ENCODE data around the gene KLC4.

The KLC4 gene

DNA sequence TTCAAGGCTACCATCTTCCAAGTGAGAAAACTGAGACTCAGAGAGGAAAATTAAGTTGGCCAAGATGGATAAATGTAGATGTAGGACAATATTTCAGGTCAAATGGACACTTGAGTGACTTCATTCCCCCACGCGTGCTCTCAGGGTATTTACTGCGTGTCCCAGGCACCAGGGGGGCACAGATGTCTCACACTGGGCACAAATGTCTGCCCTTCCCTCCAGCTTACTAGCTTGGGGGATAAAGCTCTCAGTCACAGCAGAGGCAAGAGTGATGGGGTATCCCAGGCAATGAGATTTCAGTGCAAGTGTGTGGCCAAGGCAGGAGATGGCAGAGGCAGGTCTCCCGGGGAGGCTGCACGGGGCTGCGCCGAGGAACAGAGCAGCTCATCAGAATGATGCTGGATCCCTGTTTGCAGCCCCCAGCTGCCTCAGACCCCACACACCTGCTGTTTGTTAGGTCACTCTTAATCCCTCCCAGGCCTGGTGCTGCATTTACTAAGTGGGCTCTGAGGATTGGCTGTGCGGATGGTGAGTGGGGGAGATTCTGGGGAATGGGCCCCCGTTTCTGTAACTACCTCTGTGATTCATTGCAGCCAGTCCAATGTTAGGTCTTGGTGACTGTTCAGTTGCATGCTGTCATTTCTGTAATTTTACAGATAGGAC lies 60.8 kb downstream of the KLC4 start:
- H3K4me3 ChIP-seq (ENCODE audit: low read depth, low read length), result no peak overlapping the region
- H3K9me3 ChIP-seq (ENCODE audit: control insufficient read depth, low read length), result no peaks in the 10 kb centered on the region
- no peak for TF ChIP-seq CTCF (IDR thresholded peaks at IDR 0.05)
- H3K4me2 ChIP-seq (ENCODE audit: low read length), result no peak overlapping the region
- H3K79me2 ChIP-seq, result peaks cover 22% of the 10 kb centered on the region
- no peaks in the 10 kb centered on the region for H3K27me3 ChIP-seq (ENCODE audit: control insufficient read depth, insufficient read depth, low read length)
- no peaks in the 10 kb centered on the region for H3K4me1 ChIP-seq
- no peak overlapping the region for H2AFZ ChIP-seq
- no peaks in the 10 kb centered on the region for H3K36me3 ChIP-seq (ENCODE audit: control insufficient read depth, insufficient read depth, low read length)
- H3K9ac ChIP-seq, result no peak overlapping the region
- no peak overlapping the region for H3K27ac ChIP-seq

GRCh38 chr6:43120944-43121913 lies 61.8 kb downstream of the KLC4 start:
- H3K4me3 ChIP-seq (ENCODE audit: low read depth, low read length), result no peak overlapping the region
- no peaks in the 10 kb centered on the region for H3K9me3 ChIP-seq (ENCODE audit: control insufficient read depth, low read length)
- H3K36me3 ChIP-seq (ENCODE audit: control insufficient read depth, insufficient read depth, low read length), result no peaks in the 10 kb centered on the region
- H3K9ac ChIP-seq, result no peak overlapping the region
- H3K4me2 ChIP-seq (ENCODE audit: low read length), result no peak overlapping the region
- H3K79me2 ChIP-seq, result peaks cover 18% of the 10 kb centered on the region
- no peak for TF ChIP-seq CTCF (IDR thresholded peaks at IDR 0.05)
- H2AFZ ChIP-seq, result no peak overlapping the region
- no peaks in the 10 kb centered on the region for H3K27me3 ChIP-seq (ENCODE audit: control insufficient read depth, insufficient read depth, low read length)
- H3K27ac ChIP-seq, result no peak overlapping the region
- H3K4me1 ChIP-seq, result no peaks in the 10 kb centered on the region

GRCh38 chr6:43122146-43122545 lies 62.7 kb downstream of the KLC4 start:
- Histone ChIP-seq H3K4me1 (no peaks in the 10 kb centered on the region), H2AFZ (no peak overlapping the region), H3K27ac (no peak overlapping the region), H3K79me2 (peaks cover 16% of the 10 kb centered on the region), H3K4me3 (ENCODE audit: low read depth, low read length) (no peak overlapping the region), H3K36me3 (ENCODE audit: control insufficient read depth, insufficient read depth, low read length) (no peaks in the 10 kb centered on the region), H3K9me3 (ENCODE audit: control insufficient read depth, low read length) (no peaks in the 10 kb centered on the region), H3K9ac (no peak overlapping the region), H3K4me2 (ENCODE audit: low read length) (no peak overlapping the region), H3K27me3 (ENCODE audit: control insufficient read depth, insufficient read depth, low read length) (no peaks in the 10 kb centered on the region)
- no peak for TF ChIP-seq CTCF (IDR thresholded peaks at IDR 0.05)

- H3K36me3 ChIP-seq (ENCODE audit: control insufficient read depth, insufficient read depth, low read length), result no peaks in the 10 kb centered on the region
- peaks cover 3% of the 10 kb centered on the region for H3K4me1 ChIP-seq
- no peak for TF ChIP-seq CTCF (IDR thresholded peaks at IDR 0.05)
- no peak overlapping the region for H3K4me2 ChIP-seq (ENCODE audit: low read length)
- no peak overlapping the region for H3K9ac ChIP-seq
- no peak overlapping the region for H3K27ac ChIP-seq
- H2AFZ ChIP-seq, result no peak overlapping the region
- no peaks in the 10 kb centered on the region for H3K9me3 ChIP-seq (ENCODE audit: control insufficient read depth, low read length)
- no peak overlapping the region for H3K4me3 ChIP-seq (ENCODE audit: low read depth, low read length)
- no peaks in the 10 kb centered on the region for H3K27me3 ChIP-seq (ENCODE audit: control insufficient read depth, insufficient read depth, low read length)
- peaks cover 15% of the 10 kb centered on the region for H3K79me2 ChIP-seq
Measured at GRCh38 chr6:43123461-43124314, 64.3 kb downstream of the KLC4 start.
